Fibroblast of villous mesenchyme (primary cell): ENCODE results near the gene KRT25. TPM values are rescaled to one million over a fixed set of nuclear protein-coding genes. Genes with fewer than 3 reads are reported as not detected.
"Not testable (repeated sequence)": the region's sequence is repeated elsewhere in the genome, so short reads cannot be mapped to it uniquely, and the experiment has no call there.

Source experiments
- DNase-seq: peaks from one replicate; pipeline ENCODE4 v3.0.0-alpha.2; 2010; ENCODE audit warnings: low read depth
- H3K4me3 ChIP-seq: 2 replicates; pipeline ENCODE4 v1.5.1; 2011; ENCODE audit warnings: low read depth, mild to moderate bottlenecking, low read length
- total RNA-seq: library from RNA; depleted of rRNA; stranded (reverse); fragments of >200 nt; gene quantifications from 2 replicates; pipeline ENCODE4 v1.2.3, GENCODE V29; 2012
- TF ChIP-seq, protein P1 (sequence below): IDR thresholded peaks from 2 replicates; pipeline ENCODE4 v1.5.1; 2012; ENCODE audit warnings: low read depth, mild to moderate bottlenecking, low read length; ENCODE audit not compliant: insufficient read depth

Gene KRT25
- total RNA-seq, 1 donor, result not detected

DNA sequence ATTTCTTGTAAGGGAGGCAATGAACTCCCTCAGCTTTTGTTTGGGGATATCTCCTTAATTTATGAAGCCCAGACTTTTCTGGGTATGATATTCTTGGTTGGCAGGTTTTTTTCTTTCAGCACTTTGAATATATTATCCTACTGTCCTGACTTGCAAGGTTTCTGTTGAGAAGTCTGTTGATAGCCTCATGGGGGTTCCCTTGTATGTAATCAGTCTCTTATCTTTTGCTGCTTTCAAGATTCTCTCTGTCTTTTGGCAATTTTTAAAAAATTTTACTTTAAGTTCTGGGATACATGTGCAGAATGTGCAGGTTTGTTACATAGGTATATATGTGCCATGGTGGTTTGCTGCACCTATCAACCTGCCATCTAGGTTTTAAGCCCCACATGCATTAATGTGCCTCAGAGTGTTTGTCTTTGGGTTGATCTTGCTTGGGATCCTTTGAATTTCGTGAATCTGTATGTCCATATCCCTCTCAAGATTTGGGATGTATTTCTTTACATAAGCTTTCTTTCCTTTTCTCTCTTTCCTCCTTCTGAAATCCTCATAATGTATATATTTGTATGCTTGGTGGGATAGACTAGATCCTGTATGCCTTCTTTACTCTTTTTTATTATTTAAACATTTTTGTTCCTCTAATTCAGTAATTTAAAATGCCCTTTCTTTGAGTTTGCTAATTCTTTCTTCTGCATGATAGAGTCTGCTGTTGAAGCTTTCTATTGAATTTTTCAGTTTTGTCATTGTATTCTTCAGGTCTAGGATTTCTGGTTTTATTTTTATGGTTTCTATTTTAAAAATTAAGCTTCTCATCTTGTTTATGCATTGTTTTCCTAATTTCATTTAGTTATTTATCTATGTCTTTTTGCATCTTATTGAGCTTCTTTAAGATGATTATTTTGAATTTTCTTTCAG is 5.2 kb upstream of the KRT25 start:
- TF ChIP-seq, protein P1, sequence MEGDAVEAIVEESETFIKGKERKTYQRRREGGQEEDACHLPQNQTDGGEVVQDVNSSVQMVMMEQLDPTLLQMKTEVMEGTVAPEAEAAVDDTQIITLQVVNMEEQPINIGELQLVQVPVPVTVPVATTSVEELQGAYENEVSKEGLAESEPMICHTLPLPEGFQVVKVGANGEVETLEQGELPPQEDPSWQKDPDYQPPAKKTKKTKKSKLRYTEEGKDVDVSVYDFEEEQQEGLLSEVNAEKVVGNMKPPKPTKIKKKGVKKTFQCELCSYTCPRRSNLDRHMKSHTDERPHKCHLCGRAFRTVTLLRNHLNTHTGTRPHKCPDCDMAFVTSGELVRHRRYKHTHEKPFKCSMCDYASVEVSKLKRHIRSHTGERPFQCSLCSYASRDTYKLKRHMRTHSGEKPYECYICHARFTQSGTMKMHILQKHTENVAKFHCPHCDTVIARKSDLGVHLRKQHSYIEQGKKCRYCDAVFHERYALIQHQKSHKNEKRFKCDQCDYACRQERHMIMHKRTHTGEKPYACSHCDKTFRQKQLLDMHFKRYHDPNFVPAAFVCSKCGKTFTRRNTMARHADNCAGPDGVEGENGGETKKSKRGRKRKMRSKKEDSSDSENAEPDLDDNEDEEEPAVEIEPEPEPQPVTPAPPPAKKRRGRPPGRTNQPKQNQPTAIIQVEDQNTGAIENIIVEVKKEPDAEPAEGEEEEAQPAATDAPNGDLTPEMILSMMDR, result no peak
- no peak for DNase-seq
- no peak overlapping the region for H3K4me3 ChIP-seq

DNA sequence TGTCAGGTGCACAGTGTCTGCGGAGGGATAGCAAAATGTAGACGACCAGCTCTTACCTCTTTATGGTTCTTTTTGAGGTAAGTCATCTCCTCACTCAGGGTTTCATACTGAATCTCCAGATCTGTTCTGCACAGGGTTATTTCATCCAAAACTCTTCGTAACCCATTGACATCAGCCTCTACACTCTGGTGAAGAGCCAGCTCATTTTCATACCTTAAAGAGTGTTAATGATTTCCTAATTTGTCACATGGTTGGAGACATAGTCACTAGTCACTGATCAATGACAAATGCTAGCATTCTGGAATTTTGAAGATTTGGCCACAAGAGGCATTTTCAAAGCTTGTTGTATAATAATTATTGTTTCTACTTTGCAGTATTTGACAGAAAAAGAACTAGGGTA is 1.3 kb downstream of the KRT25 start:
- DNase-seq, result no peak
- TF ChIP-seq, protein P1, result no peak
- H3K4me3 ChIP-seq, result no peak overlapping the region

DNA sequence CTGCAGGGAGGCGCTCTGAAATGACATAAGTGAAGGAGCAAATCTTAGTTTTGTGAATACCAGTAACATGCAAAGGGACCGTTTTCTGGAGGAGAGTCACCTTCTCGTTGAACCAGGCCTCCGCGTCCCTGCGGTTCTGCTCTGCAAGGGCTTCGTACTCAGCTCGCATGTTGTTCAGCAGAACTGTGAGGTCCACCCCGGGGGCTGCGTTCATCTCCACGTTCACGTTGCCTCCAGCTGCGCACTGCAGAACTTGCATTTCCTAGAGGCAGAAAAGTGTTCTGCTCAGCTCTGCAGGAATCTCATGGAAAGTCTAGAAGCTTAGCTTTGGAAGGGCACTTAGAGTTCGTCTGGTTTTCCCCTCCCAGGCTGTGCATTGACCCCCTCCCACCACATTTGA is 4.1 kb downstream of the KRT25 start:
- TF ChIP-seq, protein P1, result no peak
- H3K4me3 ChIP-seq, result no peak overlapping the region
- no peak for DNase-seq

DNA sequence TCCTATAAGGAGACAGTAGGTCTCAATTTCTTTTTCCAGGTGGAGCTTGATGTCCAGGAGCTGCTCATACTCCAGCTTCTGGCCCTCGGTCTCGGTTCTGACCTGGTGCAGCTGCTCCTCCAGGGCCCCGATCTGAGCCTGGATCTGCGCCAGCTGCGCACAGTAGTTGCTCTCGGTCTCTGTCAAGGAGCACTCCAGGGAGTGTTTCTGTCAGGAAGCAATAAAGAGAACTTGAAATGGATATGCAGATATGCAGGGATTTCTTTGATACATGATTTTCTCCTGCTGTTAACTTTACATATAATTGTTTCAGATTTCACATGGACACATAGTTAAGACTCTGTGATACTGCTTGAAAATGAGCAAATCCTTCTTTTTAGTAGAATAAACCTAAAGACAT is 4.7 kb downstream of the KRT25 start:
- no peak for DNase-seq
- TF ChIP-seq, protein P1, result no peak
- no peak overlapping the region for H3K4me3 ChIP-seq

DNA sequence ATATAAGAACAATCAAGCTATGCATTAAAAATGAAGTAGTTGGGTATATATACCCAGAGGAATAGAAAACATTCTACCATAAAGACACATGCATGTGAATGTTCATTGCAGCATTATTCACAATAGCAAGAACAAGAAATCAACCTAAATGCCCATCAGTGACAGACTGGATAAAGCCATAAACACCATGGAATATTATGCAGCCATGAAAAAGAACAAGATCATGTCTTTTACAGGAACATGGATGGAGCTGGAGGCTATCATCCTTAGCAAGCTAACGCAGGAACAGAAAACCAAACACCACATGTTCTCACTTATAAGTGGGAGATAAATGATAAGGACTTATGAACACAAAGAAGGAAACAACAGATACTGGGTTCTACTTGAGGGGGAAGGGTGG is 6.5 kb downstream of the KRT25 start:
- DNase-seq, H3K4me3 ChIP-seq: not testable (repeated sequence)

DNA sequence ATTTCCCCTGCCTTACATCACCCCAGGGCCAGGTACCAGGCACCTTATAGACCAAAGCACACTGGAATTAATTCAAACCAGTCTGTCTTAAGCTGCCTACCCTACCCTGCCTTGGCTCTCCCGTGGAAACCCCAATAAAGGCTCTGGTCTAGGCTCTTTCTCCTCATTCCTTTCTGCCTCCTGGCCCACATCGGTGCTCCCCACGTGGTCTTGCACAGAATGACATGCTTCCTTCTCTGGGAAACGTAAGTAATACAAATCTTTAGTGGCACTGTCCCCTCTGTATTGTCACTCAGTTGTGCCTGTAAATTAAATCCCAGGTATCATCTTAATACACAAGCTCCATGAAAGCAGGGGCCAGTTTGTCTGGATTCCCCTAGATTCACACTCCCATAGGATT is 16.6 kb downstream of the KRT25 start:
- TF ChIP-seq, protein P1, result no peak
- no peak for DNase-seq
- H3K4me3 ChIP-seq, result no peak overlapping the region

DNA sequence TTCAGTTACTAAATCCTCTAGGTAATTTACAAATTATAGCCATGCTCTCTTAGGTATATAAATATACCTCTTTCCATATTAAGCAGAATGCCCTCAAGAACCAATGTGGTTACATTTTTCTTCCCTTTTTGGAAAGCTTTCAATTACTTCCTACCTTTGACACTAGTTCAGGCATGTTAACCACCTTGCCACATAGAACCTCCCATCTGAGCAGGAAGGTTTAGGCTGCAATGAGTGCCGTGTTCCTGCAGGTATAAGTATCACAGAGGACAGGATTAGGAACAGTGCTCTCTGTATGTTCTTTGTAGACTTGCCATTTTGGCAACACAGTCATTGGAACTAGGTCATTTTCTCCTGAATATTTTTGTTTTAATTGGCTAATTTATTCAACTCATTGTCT is 20.1 kb downstream of the KRT25 start:
- DNase-seq, result no peak
- H3K4me3 ChIP-seq, result no peak overlapping the region
- TF ChIP-seq, protein P1, result no peak
